ENCODE measurements around the gene NADSYN1.
A peak's percentile ranks its signal among the peaks of the same experiment; 100 is the strongest.

The NADSYN1 gene

DNA sequence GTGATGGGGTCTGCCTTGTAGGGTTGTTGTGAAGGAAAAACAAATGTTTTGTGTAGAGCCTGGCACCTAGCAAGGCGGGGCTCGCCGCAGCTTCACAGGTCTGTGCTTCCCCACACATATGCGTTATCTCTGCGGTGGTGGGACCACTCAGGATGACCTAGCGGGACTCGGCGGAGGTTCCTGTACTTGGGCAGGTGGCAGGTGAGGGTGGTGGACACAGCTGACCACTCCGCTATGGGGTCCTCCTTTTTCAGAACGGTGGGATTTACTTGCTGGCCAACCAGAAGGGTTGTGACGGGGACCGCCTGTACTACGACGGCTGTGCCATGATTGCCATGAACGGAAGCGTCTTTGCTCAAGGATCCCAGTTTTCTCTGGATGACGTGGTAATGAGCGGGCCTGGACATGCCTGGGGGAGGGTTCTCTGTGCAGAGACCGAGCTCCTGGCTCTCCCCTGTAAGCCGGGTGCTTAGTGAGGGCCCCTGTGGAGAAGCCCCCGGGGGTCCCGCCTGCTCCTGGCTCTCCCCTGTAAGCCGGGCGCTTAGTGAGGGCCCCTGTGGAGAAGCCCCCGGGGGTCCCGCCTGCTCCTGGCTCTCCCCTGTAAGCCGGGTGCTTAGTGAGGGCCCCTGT, 21.3 kb downstream of the NADSYN1 start:
- DNase-seq (ENCODE audit: low read depth in 2 of 2) = no peak

DNA sequence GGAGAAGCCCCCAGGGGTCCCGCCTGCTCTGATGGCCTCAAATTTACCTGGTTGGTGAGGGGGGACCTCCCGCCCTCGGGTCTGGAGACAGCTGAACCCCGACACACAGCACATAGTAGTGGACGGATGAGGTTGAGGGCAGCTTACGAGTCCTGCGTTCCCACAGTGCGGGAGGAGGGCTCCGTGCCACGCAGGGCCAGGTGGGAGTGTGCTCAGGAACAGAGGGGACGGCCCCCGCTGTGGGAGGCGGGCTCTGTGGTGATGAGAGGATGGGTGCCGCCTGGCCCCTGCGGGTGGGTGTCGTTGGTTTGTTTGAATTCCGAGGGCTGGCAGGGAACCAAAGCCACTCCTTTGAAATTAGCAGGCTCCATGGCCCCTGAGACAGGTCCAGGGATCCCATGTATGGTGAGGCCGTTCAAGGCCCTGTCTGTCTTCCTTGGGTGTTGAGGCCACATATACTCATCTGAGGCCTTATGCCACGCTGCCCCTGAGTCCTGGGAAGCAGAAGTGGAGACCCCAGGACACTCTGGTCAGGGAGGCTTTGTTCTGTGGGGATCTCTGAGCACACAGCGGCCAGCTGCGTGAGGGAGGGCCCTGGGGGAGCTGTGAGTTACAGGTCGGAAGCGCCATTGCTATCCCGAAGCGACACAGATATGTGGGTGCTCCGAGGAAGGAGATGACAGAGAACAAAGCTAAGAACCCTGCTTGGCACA, 21.9 kb downstream of the NADSYN1 start:
- no peak for DNase-seq (ENCODE audit: low read depth in 2 of 2)

DNA sequence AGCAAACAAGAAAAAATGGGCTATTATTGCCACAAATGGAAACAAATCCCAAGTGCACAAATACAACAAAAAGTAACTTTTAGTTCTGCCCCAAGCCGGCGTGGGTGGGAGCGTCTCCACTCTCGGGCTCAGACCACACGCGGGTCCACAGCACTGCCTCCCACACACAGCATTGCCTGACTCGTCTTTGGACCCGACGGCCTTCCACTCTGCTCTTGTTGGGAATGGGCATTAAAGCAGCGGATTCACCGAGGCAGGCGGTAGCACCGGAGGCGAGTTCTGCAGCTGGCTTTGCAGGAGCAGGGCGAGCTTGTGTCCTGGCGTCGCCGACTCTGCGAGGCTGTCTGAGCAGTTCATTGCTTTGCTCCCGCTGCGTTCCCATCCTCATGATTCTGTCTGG, 23.0 kb downstream of the NADSYN1 start:
- no peak for DNase-seq (ENCODE audit: low read depth in 2 of 2)

DNA sequence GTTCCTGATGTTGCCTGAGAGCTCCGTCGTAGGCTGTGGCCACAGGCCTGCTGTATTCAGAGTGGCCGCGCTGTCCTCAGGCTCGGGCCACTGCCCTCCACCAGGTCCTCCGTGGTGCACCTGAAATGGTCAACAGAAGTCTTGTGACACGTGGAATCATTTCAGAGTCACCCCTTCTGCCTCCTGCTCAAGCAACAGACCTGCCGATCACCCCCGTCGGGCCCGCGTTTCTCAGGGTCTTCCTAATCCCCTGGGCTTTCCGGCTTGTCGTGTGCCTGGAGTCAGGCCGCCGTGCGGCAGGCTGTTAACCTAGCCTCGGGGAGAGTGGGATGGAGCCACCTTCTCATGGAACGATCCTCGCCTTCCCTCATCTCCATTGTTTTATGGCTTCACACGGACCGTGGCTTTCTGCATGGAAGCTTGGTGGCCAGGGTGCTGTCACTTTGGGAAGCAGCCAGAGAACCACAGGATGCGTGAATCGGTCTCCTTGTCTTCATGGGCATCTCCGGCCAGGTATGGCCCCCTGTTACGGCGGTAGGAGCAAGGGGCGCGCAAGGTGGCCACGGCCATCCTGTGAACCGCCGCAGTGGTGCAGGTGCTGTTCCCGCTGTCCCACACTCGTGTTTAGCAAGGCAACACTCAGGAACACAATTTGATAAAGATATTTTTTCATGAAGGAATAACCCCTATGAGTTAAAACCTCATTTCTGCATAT, 24.1 kb downstream of the NADSYN1 start:
- DNase-seq (ENCODE audit: low read depth in 2 of 2) = no peak

DNA sequence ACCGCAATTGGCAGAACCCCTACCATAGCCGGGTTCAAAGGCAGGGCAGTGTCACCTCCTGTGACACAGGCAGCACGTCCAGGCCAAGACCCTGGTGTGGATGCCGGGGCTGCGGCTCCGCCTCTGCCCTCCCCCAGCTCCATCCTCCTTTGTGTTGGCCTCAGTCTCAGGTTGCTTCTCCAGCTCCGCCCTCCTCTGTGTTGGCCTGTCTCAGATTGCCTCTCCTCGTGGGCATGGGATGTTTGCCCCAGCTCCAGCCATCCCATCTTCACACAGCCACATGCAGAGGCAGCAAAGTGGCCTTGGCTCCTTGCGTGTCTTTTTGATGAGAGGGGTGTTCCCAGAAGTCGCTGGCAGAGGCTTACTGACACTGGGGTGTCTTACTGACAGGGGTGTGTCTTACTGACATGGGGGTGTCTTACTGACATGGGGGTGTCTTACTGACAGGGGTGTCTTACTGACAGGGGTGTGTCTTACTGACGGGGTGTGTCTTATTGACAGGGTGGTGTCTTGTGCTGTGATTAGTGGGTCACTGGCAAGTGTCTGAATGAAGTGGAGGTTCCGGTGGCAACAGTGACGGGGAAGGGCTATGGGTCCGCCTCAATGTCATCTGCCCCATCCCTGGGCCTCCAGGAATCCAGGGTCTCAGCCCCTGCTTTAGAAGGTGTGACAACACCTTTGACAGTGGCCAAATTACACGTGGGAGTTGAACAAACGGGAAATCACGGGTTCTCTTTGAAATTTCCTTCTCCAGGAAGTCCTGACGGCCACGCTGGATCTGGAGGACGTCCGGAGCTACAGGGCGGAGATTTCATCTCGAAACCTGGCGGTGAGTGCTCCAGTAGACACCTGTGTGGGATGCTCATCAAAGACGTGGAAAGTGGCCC, 24.9 kb downstream of the NADSYN1 start:
- DNase-seq (ENCODE audit: low read depth in 2 of 2) = no peak

DNA sequence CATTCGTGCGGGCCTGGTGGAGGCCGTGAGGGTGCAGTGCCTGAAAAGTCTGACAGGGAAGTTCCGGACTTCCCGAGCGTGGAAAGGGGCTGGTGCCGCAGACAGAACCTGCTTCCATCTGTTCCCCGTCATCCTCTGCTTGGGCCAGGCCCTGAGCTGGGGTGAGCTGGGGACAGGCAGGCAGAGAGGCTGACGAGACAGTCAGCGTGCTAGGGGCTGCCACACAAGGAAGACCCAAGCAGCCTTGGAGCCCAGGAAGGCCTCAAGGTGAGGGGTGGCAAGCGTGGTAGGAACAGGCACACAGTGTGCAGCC, 25.5 kb downstream of the NADSYN1 start:
- DNase-seq (ENCODE audit: low read depth in 2 of 2) = no peak

DNA sequence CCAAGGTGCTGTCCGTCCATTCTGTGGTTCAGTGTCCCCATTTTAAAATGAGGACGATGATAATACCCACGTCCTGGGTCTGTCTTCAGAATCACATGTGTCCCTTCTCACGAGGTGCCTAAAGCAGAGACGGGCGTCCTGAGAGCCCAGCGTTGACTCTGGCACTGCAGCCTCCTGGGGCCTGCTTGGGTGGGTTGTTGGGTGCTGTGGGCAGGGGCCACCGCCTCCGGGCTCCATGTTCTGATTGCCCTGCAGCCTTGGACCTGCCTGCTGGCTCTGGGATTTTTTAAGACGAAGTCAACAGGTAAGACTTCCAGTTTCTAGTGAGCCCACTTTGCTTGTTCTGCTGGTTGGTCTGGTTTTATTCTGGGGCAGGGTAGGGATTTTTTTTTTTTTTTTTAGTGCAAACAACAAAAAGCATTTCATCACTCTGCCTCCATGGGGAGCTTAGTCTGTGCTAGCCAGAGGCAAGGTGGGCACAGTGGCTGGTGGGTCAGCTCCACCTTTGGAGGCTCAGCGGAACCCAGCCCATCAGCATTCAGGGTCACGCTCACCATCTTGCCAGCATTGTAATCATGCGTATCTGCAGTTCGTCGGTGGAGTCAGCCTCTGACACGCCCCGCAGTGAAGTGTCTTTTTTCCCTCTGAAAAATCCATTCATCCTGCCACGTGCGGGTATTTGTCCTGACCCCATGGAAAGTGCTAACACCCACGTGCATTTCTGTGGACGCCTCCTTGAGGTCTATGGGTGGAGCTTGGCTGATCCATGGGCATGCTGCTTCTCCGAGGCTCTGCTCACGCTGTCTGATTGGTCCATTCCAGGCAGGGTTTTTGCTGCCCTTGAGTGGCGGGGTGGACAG, 28.3 kb downstream of the NADSYN1 start:
- DNase-seq (ENCODE audit: low read depth in 2 of 2) = no peak

DNA sequence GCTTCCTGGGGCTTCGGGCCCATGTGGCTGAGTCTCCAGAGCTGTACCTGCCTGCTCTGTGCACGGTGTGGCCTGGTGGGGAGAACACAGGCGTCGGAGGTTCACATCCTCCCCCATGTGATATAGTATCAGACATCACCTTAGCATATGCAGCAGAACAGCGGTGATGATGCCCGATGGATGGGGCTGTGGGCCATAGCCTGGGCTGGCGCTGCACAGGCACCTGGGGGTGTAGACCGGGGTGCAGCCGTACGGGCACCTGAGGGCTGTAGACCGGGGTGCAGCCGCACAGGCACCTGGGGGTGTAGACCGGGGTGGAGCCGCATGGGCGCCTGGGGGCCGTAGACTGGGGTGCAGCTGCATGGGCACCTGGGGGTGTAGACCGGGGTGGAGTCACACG, 29.2 kb downstream of the NADSYN1 start:
- no peak for DNase-seq (ENCODE audit: low read depth in 2 of 2)

DNA sequence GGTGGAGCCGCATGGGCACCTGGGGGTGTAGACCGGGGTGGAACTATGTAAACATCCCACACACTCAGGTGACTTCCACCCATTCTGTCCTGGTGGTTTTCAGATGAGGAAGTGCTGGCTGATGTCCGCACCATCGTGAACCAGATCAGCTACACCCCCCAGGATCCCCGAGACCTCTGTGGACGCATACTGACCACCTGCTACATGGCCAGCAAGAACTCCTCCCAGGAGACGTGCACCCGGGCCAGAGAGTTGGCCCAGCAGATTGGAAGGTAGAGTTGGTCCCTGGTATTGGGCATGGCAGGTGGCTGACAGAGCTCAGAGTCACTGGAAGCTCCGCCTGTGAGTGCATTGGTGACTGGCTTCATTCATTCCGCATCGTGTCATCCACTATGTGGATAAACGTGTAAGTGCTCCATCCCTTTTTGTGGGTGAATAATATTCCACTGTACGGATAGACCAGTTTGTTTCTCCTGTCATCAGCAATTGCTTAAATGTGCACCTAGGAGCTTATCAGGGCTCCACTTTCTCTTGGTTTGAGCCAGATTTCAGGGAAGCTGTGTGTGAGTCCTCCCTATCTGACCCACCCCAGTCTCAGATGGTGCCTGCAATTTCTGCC, 29.9 kb downstream of the NADSYN1 start:
- no peak for DNase-seq (ENCODE audit: low read depth in 2 of 2)

DNA sequence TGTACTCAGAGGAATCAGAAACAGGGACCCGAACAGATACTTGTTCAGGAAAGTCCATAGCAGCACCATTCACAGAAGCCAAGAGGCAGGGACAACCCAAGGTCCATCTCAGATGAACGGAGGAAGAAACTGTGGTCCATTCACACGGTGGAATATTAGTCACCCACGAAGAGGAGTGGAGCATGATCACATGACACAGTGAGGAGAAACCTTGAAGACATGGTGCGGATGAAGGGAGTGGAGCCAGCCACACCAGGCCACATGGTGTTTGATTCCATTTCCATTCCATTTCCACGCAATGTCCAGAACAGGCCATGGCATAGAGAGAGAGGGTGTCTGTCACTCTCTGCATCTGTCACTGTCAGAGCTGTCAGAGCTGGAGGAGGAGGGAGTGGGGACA, 30.7 kb downstream of the NADSYN1 start:
- no peak for DNase-seq (ENCODE audit: low read depth in 2 of 2)

DNA sequence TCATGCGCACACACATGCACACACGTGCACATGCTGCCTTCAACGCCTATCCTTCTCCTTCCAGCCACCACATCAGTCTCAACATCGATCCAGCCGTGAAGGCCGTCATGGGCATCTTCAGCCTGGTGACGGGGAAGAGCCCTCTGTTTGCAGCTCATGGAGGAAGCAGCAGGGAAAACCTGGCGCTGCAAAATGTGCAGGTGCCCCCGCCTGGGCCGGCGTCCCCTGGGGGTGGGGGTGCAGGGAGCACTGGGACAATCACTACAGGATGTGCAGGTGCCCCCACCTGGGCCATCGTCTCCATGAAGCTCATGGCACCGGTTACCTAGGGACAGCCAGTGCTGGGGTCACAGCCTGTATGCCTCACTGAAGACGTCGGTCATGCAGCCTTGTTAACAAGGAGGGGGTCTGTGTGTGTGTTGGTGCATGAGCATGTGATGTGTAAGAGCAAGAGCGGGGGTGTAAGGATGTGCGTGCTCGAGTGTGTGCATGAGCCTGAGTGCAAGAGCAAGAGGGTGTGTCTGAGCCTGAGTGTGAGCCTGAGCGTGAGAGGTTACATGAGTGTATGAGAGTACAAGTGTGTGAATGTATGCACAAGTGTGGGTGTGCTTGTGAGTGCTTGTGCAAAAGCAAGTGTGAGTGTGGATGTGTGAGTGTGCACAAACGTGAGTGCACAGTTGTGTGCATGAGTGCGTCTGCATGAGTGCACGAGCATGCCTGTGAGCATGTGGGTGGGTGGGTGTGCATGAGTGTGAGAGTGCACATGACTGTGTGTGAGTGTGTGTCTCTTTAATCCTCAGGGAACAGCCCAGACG, 31.5 kb downstream of the NADSYN1 start:
- no peak for DNase-seq (ENCODE audit: low read depth in 2 of 2)

DNA sequence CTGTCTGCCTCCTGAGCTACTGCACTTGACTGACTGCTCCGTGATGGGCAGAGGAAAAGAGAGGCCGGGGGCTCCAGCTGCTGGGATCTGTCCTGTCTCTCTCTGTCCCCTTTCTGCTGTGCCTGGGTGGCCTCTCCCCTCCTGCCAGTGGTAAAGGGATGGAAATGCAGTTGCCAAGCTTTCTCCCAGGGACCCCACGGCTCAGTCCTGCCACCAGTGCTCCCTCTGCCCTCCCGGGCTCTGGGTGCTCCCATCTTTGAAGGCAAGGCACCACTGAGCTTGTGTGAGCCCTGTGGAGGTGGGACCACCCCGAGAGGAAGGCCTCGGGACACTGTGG, 32.0 kb downstream of the NADSYN1 start:
- DNase-seq (ENCODE audit: low read depth in 2 of 2) = no peak

DNA sequence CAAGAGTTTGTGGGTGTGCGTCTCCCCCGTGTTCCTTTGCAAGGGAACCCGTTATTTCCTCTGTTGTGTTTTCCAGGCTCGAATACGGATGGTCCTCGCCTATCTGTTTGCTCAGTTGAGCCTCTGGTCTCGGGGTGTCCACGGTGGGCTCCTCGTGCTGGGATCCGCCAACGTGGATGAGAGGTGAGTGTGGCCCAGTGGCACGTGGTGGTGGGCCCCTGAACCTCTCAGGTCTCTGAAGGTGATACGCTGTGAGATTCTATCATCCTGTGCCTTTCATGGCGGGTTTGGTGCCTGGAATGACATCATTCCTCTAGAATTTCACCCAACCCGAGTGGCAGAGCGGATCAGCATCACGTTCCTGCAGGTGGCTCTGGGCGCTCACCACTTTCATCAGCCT, 32.5 kb downstream of the NADSYN1 start:
- no peak for DNase-seq (ENCODE audit: low read depth in 2 of 2)

DNA sequence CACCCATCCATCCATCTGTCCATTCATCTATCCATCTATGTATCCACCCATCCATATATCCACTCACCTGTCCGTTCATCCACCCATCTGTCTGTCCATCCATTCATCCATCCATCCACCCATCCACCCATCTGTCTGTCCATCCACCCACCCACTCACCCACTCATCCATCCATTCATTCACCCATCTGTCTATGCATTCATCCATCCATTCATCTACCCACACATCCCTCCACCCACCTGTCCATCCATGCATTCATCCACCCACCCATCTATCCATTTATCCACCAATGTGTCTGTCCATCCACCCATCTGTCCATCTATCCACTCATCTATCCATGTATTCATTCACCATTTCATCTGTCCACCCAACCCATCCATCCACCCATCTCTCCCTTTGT, 33.3 kb downstream of the NADSYN1 start:
- DNase-seq (ENCODE audit: low read depth in 2 of 2) = no peak

DNA sequence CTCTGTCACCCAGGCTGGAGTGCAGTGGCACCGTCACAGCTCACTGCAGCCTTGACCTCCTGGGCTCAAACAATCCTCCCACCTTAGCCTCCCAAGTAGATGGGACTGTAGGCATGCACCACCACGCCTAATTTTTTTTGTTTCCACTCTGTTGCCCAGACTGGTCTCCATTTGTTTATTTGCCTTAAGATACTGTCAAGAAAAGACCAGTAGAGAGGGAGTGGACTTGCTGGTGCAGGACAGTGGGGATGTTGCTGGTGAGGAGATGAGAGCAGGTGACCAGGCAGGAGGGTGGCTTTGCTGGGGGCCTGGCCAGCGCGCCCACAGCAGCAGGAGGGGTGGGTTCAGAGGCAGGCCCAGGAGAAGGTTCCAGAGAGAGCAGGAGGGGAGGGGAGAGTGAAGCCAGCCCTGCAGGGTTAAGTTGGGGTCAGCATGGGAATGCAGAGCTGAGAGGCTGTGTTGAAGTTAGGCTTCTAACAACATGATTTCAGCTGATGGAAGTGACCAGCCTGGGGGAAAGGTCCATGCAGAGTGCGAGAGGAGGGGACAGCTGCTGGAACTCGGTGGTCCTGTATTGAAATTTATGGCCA, 35.8 kb downstream of the NADSYN1 start:
- no peak for DNase-seq (ENCODE audit: low read depth in 2 of 2)

DNA sequence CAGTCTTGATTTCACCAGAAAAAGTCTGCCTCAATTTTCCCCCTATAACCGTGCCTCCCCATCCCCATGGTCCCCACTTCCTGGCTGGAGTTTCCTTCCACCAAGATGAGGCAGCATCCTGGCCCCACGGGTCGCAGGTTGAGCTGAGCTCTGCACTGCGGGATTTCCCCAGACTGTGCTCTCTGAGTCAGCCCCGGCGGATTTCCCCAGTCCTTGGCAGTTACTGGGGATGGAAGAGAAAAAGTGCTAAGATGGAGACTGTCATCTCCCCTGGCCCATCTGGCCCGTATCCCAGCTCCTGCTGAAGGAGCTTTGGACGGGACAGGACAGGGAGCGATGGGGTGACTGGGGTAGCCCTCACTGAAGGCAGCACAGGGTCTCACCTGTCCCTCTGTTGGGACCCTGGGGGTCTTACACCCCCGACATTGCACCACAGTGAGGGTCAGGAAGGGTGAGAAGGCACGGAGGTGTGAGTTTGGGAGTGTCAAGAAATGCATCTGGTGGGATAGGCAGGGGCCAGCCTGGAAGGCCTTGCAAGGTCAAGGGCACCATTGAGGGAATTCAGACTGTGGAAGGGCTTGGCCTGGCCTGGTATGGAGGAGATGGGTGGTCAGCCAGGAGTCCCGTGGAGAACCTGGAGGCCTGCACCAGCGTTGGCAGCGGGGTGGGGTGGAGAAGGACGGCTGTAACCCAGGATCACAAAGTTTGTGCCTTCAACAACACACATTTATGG, 36.5 kb downstream of the NADSYN1 start:
- peak; percentile 49 to 55 for DNase-seq (ENCODE audit: low read depth in 2 of 2)

DNA sequence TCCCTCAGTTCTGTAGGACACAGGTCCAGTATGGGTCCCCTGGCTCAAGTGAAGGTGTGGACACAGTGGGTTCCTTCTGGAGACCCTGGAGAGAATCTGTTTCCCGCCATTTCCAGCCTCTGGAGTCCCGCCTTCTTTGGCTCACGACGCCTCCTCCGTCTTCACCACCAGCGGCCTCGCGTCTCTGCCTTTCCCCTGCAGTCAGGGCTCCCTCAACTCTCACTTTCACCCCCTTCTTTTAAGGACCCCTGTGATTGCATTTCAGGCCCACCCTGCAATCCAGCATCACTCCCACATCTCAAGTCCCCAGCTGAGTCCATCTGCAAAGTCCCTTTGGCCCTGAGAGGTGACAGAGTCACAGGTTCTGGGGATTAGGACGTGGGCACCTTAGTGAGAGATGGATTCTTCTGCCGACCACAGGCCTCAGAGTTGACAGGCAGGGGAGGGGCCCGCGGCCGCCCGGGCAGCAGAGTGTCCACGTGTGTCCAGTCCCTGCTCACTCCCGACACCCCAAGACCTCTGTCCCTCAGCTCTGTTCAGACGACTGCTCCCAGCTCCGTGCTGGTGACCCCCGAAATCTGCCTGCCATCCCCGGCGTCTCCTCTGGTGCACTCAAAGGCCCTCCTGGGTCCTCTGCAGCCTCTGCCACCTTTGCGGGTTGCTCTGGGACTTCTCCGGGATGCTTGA, 37.2 kb downstream of the NADSYN1 start:
- DNase-seq (ENCODE audit: low read depth in 2 of 2) = no peak

DNA sequence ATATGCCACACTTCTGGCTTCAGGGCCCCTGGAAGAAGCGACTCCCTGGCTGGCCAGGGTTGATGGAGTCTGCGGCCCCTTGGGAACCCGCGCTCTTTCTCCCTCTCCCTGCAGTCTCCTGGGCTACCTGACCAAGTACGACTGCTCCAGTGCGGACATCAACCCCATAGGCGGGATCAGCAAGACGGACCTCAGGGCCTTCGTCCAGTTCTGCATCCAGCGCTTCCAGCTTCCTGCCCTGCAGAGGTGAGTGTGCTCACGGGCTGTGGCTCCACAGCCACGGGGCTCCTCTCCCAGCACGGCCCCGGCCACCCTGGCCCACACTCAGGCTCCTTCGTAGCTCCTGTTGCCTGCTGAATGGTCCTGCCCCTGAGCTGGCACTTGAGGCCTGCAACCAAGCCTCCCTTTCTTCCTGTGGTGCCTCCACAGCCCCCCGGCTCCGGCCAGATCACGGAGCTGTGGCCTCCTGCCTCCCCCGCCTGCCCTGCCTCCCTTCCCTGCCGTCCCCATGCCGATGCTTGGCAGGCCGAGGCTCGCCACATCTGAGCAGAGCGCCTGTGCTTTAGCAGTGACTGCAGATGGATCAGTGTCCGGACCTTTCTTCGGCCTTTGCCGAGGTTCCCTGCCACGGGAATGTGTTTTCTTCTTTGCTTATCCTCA, 37.9 kb downstream of the NADSYN1 start:
- DNase-seq (ENCODE audit: low read depth in 2 of 2) = no peak
